ENCODE data around the gene FN1.

DNA sequence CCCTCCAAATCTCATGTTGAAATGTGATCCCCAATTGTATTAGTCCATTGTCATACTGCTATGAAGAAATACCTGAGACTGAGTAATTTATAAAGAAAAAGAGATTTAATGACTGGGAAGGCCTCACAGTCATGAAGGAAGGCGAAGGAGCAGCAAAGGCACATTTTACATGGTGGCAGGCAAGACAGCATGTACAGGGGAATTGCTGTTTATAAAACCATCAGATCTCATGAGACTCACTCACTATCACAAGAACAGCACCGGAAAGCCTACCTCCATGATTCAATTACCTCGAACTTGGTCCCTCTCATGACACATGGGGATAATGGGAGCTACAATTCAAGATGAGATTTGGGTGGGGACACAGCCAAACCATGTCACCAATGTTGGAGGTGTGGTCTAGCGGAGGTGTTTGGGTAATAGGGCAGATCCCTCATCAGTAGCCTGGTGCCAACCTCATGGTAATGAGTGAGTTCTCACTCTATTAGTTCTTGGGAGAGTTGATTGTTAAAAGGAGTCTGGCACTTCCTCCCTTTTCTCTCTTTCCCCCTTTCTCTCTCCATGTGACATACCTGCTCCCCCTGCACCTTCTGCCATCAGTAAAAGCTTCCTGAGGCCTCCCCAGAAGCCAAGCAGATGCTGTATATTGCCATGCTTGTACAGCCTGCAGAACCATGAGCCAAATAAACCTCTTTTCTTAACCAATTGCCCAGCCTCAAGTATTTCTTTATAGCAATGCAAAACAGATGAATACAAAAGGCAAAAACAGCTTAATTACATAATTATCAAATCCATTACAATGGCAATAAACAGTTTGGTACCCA lies 14.5 kb upstream of the FN1 start:
- TF ChIP-seq CTCF (conservative IDR thresholded peaks at IDR 0.05 in 1 of 2, IDR thresholded peaks at IDR 0.05 in 1 of 2; ENCODE audit: low read depth in 1 of 2, low read length in 2 of 2), result no peak
- no peak for TF ChIP-seq EZH2 (IDR thresholded peaks at IDR 0.05; ENCODE audit: low read length, missing control alignments)
